HG03442 (cell line): ENCODE measurements around the gene C12orf42.
"Not testable (repeated sequence)": the region's sequence is repeated elsewhere in the genome, so short reads cannot be mapped to it uniquely, and the experiment has no call there.

Experiments
- ATAC-seq: cut with Tn5 transposase; IDR thresholded peaks from one replicate; pipeline ENCODE4 v1.9.1; 2021; ENCODE audit warnings: mild to moderate bottlenecking, moderate library complexity; ENCODE audit not compliant: unreplicated experiment

Gene C12orf42

GRCh38 chr12:103498990-103499389 is 3.2 kb upstream of the C12orf42 start:
- no peak for ATAC-seq

- no peak for ATAC-seq
Observed at GRCh38 chr12:103494734-103495468, 867 bp downstream of the C12orf42 start.

GRCh38 chr12:103494051-103494733 is 1.6 kb downstream of the C12orf42 start:
- ATAC-seq: no peak

- ATAC-seq: no peak
Observed at GRCh38 chr12:103493199-103493598, 2.6 kb downstream of the C12orf42 start.

- ATAC-seq: no peak
Observed at GRCh38 chr12:103482365-103482764, 13.4 kb downstream of the C12orf42 start.

- no peak for ATAC-seq
Observed at GRCh38 chr12:103475073-103475472, 20.7 kb downstream of the C12orf42 start.

GRCh38 chr12:103470664-103471063 is 25.1 kb downstream of the C12orf42 start:
- ATAC-seq: no peak

GRCh38 chr12:103469719-103470118 is 26.0 kb downstream of the C12orf42 start:
- no peak for ATAC-seq

GRCh38 chr12:103468837-103469236 is 26.9 kb downstream of the C12orf42 start:
- no peak for ATAC-seq

- peak; percentile 98 for ATAC-seq
Observed at GRCh38 chr12:103462675-103463074, 33.1 kb downstream of the C12orf42 start.

GRCh38 chr12:103457471-103457870 is 38.3 kb downstream of the C12orf42 start:
- no peak for ATAC-seq

- ATAC-seq: no peak
Observed at GRCh38 chr12:103456006-103456405, 39.8 kb downstream of the C12orf42 start.

GRCh38 chr12:103455020-103455763 is 40.6 kb downstream of the C12orf42 start:
- peak; percentile 77 for ATAC-seq

GRCh38 chr12:103444983-103445382 is 50.8 kb downstream of the C12orf42 start:
- no peak for ATAC-seq

- ATAC-seq: no peak
Observed at GRCh38 chr12:103442822-103443221, 52.9 kb downstream of the C12orf42 start.

- no peak for ATAC-seq
Observed at GRCh38 chr12:103442182-103442555, 53.6 kb downstream of the C12orf42 start.

- peak; percentile 96 for ATAC-seq
Observed at GRCh38 chr12:103441437-103442181, 54.2 kb downstream of the C12orf42 start.

GRCh38 chr12:103434165-103435105 is 61.3 kb downstream of the C12orf42 start:
- not testable (repeated sequence) for ATAC-seq

GRCh38 chr12:103431950-103432349 is 63.8 kb downstream of the C12orf42 start:
- no peak for ATAC-seq

GRCh38 chr12:103431387-103431786 is 64.4 kb downstream of the C12orf42 start:
- no peak for ATAC-seq
